SW480 (cell line): Measurements from ENCODE around the gene SLC39A11.
"Not testable (repeated sequence)": the region's sequence is repeated elsewhere in the genome, so short reads cannot be mapped to it uniquely, and the experiment has no call there.

ENCODE experiments used
- DNase-seq: peaks from one replicate; pipeline ENCODE4 v3.0.0-alpha.2; 2016; ENCODE audit warnings: low spot score

SLC39A11 gene

GRCh38 chr17:73092523-73093135, at the start of gene SLC39A11:
Gene SLC39A11, minus strand, starts transcription at chr17:73092688. Its CDS starts 3,924 bp downstream, at chr17:73088764.
- peak; percentile 92 for DNase-seq

- DNase-seq, result no peak
These were observed 48.9 kb upstream of the SLC39A11 start for GRCh38 chr17:73141411-73141810.

- no peak for DNase-seq
These were observed 48.1 kb upstream of the SLC39A11 start for GRCh38 chr17:73140566-73140965.

GRCh38 chr17:73139296-73139695, 46.8 kb upstream of the SLC39A11 start:
- no peak for DNase-seq

GRCh38 chr17:73138541-73139138, 46.2 kb upstream of the SLC39A11 start:
- DNase-seq, result no peak

GRCh38 chr17:73137376-73137775, 44.9 kb upstream of the SLC39A11 start:
- no peak for DNase-seq

GRCh38 chr17:73135766-73136165, 43.3 kb upstream of the SLC39A11 start:
- no peak for DNase-seq

GRCh38 chr17:73133911-73134649, 41.6 kb upstream of the SLC39A11 start:
- no peak for DNase-seq

GRCh38 chr17:73132085-73132492, 39.6 kb upstream of the SLC39A11 start:
- no peak for DNase-seq

- DNase-seq, result not testable (repeated sequence)
These were observed 39.0 kb upstream of the SLC39A11 start for GRCh38 chr17:73131439-73131838.

- no peak for DNase-seq
These were observed 38.5 kb upstream of the SLC39A11 start for GRCh38 chr17:73130977-73131376.

GRCh38 chr17:73128496-73128895, 36.0 kb upstream of the SLC39A11 start:
- DNase-seq, result no peak

- no peak for DNase-seq
These were observed 34.4 kb upstream of the SLC39A11 start for GRCh38 chr17:73126716-73127473.

GRCh38 chr17:73123606-73124320, 31.3 kb upstream of the SLC39A11 start:
- no peak for DNase-seq

GRCh38 chr17:73122953-73123605, 30.6 kb upstream of the SLC39A11 start:
- no peak for DNase-seq

- DNase-seq, result no peak
These were observed 29.0 kb upstream of the SLC39A11 start for GRCh38 chr17:73121506-73121905.

GRCh38 chr17:73119631-73120030, 27.1 kb upstream of the SLC39A11 start:
- no peak for DNase-seq

GRCh38 chr17:73118951-73119391, 26.5 kb upstream of the SLC39A11 start:
- no peak for DNase-seq

GRCh38 chr17:73118139-73118538, 25.7 kb upstream of the SLC39A11 start:
- DNase-seq, result no peak

- no peak for DNase-seq
These were observed 19.8 kb upstream of the SLC39A11 start for GRCh38 chr17:73112246-73112645.

GRCh38 chr17:73111386-73111785, 18.9 kb upstream of the SLC39A11 start:
- no peak for DNase-seq
